ENCODE data around the gene TPSAB1.
"Not testable (repeated sequence)": the region's sequence is repeated elsewhere in the genome, so short reads cannot be mapped to it uniquely, and the experiment has no call there.

The TPSAB1 gene

DNA sequence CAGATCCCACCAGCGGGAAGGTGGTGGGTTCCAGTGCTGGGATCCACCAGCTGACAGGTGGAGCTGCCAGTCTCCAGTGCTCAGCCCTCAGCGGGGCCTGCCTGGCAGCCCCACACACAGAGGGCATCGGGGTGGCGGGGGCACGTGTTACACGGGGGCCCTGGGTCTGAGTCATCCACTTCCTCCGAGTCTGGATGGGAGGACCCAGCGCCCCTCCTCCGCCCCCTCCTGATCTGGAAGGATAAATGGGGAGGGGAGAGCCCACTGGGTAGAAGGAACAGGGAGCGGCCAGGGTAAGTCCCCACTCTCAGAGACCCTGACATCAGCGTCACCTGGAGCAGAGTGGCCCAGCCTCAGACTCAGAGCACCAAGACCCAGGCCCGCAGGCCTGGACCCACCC, at the start of gene TPSAB1:
Gene TPSAB1 (plus strand): TSS at position 270 of the 400 bp plus-strand sequence. CDS start 234 bp downstream, outside the sequence.
- DNase-seq: not testable (repeated sequence)

DNA sequence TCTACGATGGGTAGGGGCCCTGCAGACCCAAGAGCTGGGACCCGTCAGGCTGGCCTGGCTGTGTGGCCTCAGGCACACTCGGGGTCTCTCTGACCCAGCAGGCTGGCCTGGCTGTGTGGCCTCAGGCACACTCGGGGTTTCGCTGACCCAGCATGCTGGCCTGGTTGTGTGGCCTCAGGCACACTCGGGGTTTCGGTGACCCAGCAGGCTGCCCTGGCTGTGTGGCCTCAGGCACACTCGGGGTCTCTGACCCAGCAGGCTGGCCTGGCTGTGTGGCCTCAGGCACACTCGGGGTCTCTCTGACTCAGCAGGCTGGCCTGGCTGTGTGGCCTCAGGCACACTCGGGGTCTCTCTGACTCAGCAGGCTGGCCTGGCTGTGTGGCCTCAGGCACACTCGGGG, 49.7 kb upstream of the TPSAB1 start:
- DNase-seq: not testable (repeated sequence)

DNA sequence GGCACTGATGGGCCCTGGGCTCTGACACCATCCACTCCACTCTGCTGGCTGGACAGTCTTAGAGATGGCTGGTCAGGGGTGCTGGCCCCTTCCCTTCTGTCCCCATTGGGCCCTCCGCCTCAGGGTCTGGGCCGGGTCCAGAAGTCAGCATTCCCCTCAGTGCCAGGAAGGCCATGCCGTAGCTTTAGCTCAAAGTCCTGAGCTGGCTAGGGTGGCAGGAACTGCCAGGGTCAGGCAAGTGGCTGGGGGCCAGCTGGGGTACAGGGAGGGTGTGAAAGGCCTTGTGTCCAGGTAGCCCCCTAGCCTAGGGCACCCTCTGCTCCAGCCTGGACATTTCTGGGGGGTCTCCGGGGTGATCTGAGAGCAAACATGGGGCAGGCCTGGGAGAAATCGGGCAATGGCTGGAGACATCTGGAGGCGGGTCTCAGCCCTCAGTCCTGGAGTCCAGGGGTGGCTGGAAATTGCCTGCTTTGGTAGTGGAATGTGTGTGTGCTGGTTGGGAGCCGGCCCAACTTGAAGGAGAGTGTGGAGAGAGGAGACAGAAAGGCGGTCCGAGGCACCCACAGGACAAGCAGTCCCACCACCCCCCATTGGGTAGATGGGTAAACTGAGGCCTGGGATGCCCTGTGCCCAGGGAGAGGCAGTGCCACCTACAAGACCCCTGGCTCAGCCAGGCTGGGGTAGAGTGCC, 48.0 kb upstream of the TPSAB1 start:
- no peak for DNase-seq

DNA sequence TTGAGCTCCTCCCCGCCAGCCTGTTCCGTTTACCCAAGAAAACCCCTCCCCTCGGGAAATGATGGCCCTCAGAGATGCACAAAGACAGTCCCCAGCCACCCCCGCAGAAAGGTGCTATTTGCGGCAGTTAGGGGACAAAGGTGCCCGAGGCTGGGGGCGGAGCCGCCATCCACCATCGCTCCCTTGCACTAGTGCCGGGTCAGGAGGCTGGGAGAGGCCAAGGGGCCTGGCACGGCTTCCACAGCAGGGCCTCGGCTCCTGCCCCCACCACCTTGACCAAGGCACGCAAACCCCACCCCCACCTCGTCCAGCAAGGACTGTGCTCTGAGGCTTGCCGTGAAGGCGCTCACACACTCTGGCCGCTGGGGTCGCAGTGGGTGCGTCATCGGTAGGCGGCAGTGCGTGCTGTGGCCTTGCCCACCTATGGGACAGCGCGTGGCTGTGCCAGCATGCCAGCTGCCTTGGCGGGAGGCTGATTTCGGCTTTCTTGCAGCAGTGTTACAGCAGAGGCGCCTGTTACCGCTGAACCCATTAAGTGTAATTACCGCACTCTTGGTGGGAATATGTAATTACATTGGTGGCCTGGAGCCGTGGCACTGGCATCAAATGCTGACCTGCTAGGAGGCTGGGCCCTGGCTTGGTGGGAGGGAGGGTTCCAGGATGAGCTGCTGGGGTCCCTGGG, 47.2 kb upstream of the TPSAB1 start:
- peak; percentile 2 for DNase-seq

DNA sequence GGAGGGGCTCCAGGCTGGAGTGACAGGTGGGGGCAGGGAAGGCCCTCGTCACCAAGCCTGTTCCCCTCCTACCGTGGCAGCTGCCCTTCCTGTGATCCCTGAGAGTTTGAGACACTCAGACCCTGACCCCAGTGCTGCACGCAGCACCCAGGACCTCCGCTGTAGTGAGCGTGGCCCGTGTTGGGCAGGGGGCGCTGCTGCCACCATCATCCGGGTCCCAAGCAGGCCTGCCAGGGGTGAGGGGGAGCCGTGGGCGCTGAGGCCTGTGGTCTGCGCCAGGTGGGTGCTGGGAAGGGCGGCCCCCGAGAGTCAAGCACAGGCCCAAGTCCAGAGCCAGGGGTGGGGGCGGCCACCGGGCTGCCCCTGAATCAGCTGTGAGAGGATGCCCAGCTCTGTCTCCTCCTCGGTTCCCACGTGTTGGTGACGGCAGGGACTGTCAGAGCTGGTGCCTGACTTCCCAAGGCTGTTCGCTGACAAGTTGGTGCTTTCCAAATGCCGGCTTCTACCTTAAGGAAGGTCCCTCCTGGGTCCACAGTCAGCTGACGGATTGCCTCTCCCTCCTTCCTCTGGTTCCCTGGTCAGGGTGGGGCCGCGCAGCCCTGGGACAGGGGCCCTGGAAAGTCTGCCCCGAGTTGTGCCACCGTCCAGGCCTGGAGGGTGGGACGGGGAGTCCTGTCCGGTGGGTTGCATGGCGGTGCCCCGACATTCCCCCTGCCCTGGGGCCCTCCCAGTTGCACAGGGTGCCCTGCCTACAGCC, 46.5 kb upstream of the TPSAB1 start:
- no peak for DNase-seq

DNA sequence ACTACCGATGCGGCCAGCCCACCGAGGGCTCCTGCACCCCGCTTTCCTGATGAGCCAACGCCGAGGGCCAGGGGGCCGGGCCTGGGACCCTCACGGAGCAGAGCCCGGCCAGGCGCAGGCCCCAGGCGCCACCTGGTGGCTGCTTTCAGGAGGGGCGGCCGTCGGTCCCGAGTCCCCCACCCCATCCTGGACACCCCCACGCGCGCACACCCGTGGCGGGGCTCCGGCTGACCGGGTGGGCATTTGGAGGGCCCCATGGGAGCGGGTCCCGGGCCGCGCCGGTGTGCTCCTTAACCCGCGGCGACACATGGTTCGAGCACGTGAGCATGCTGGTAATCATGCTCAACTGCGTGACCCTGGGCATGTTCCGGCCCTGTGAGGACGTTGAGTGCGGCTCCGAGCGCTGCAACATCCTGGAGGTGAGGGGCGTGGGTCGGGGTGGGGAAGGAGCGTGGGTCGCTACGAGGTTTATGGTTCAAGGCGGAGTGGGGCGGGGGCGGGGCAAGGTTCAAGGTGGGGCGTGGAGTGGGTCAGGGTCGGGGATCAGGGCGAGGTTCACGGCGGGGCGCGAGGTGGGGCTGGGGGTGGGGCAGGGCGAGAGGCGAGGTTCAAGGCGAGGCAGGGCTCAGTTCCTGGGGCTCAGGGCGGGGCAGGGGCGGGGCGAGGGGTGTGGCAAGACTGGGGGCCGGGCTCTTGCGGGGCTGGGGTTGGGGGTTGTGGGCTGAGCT, 45.7 kb upstream of the TPSAB1 start:
- no peak for DNase-seq

DNA sequence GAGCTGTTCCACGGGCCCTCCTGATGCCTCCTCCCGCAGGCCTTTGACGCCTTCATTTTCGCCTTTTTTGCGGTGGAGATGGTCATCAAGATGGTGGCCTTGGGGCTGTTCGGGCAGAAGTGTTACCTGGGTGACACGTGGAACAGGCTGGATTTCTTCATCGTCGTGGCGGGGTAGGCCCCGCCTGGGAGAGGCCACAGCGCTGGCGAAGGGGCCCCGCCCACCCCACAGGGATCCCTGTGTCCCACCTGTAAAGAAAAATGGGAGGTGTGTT, 45.2 kb upstream of the TPSAB1 start:
- DNase-seq: no peak

DNA sequence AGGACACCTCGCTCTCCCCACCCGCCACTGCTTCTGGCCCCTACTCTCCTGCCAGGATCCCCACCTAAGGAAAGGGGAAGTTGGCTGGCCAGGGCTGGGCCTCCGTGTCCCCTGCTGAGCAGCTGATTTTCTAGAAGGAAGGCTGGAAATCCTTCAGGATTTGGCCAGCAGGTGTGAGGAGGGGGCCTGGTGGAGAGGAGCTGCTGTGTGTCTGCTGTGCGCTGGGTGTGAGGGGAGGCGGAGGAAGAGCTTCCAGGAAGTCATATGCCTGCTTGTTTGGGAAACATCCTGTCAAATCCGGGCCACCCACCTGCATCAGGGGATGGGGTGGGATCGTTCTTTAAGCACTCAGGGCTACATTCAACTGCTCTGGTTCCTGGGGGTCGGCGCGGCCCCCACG, 44.0 kb upstream of the TPSAB1 start:
- no peak for DNase-seq

DNA sequence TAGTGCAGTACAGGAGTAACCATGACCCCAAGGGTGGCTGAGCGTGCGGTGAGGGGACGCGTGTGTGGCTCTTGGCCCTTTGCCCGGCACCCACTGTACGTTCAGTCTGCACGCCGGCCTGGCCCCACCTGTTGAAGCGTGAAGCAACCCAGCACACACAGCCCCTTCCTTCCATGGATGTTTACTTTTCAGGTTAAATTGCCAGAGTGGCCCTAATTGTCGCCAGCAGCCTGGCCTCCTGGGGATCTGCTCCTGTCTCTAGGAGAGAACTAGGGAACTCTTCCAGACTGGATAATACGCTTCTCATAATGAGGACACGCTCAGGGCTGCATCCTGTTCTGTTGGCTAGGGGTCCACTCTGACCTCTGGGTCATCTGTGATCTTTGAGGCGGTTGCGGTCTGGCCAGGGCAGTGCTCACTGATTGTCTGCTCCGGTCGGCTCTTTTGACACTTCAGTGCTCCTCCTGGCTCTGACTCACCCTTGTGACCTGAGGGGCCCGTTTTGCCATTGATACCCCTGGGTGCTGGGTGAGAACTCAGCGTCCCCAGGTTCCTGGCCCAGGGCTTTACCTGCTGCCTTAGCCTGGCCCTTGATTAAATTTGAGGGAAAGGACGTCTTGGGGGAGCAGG, 43.2 kb upstream of the TPSAB1 start:
- no peak for DNase-seq

DNA sequence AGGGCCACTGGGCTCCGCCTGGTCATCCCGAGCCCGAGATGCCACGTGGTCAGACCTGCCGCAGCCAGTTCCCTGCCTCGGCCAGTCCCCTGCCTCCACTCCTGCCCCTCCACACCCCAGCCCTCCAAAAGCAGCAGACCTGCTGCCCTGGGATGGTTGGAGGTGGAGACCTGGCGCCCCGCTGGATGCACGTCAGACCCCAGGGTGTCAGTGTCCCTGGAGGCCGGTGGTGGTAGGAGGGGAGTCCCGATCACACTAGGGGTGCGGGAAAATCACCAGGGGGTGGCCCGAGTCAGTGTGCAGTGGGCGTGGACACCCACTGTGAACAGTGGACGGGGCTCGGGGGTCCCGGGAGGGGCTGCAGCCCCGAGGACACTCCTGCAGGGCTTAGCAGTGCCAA, 42.3 kb upstream of the TPSAB1 start:
- DNase-seq: no peak

DNA sequence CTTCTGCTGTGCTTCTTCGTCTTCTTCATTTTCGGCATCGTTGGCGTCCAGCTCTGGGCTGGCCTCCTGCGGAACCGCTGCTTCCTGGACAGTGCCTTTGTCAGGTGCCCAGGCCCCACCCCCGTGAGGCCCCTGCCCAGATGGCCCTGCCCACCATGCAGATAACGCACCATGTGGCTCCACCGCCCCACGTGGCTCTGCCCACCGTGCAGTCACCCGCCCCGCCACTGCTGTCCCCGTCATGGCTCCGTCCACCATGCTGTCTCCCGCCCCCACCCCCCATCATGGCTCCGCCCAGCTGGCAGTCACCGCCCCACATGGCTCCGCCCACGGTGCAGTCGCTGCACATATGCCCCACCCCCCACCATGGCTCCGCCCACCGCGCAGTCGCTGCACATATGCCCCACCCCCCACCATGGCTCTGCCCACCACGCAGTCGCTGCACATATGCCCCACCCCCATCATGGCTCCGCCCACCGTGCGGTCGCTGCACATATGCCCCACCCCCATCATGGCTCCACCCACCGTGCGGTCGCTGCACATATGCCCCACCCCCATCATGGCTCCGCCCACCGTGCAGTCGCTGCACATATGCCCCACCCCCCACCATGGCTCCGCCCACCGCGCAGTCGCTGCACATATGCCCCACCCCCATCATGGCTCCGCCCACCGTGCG, 41.7 kb upstream of the TPSAB1 start:
- not testable (repeated sequence) for DNase-seq

DNA sequence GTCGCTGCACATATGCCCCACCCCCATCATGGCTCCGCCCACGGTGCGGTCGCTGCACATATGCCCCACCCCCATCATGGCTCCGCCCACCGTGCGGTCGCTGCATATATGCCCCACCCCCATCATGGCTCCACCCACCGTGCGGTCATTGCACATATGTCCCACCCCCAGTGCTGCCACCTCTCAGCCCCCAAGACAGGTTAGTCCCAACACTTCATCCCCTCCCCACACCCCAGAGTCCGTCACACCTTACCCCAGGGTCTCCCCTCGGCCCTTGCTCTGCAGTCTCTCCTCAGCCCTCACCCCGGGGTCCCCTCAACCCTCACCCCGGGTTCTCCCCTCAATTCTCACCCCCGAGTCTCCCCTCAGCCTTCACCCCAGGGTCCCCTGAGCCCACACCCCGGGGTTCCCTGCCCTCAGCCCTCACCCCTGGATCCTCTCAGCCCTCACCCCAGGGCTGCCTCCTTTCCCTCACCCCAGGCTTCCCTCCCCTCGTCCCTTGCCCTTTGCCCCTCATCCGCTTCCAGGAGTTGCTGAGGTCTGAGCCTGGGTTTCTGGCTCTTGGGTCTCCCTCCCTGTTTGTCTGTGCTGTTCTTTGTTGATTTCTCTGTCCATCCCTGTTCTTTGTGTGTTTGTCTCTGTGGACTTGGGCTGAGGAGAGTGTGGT, 41.0 kb upstream of the TPSAB1 start:
- no peak for DNase-seq

DNA sequence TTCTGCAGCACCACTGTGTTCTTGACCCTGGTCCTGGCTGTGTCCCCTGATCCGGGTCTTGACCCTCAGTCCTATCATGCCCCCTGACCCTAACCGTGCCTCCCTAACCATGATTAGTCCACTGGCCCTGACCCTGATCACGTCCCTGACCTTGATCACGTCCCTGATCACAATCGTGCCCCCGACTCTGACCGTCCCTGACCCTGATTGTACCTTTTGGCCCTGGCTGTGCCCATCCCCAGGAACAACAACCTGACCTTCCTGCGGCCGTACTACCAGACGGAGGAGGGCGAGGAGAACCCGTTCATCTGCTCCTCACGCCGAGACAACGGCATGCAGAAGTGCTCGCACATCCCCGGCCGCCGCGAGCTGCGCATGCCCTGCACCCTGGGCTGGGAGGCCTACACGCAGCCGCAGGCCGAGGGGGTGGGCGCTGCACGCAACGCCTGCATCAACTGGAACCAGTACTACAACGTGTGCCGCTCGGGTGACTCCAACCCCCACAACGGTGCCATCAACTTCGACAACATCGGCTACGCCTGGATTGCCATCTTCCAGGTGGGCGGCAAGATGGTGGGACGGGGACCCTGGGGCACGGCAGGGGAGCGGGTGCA, 40.4 kb upstream of the TPSAB1 start:
- no peak for DNase-seq

DNA sequence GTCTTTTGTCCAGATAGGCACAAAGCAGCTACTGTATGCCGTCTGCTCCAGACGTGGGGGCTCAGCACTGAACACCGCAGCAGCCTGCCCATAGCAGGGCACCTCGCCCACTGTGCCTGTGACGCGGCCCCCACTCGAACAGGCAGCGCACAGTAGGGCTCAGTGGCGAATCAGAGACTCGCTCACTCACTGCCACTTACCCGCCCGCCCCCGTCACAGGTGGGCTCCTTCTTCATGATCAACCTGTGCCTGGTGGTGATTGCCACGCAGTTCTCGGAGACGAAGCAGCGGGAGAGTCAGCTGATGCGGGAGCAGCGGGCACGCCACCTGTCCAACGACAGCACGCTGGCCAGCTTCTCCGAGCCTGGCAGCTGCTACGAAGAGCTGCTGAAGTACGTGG, 39.1 kb upstream of the TPSAB1 start:
- DNase-seq: no peak

DNA sequence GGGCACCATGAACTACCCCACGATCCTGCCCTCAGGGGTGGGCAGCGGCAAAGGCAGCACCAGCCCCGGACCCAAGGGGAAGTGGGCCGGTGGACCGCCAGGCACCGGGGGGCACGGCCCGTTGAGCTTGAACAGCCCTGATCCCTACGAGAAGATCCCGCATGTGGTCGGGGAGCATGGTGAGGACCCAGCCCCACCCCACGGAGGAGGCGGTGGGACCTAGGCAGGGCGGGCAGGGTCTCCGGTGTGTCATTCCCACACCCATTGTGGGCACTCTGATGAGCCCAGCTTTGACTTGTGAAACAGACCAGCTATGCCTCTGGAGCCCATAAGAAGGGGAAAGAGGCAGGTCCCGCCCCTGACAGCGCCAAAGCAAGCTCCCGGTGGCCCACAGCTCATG, 38.2 kb upstream of the TPSAB1 start:
- DNase-seq: no peak

DNA sequence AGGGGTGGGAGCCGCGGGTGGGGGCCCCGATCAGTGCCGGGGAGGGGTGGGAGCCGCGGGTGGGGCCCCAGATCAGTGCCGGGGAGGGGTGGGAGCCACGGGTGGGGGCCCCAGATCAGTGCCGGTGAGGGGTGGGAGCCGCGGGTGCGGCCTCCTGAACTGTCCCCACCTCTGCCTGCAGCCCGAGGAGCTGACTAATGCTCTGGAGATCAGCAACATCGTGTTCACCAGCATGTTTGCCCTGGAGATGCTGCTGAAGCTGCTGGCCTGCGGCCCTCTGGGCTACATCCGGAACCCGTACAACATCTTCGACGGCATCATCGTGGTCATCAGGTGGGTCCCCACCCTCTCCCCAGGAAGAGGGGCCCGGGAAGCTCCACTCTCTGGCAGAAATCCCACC, 35.6 kb upstream of the TPSAB1 start:
- no peak for DNase-seq

DNA sequence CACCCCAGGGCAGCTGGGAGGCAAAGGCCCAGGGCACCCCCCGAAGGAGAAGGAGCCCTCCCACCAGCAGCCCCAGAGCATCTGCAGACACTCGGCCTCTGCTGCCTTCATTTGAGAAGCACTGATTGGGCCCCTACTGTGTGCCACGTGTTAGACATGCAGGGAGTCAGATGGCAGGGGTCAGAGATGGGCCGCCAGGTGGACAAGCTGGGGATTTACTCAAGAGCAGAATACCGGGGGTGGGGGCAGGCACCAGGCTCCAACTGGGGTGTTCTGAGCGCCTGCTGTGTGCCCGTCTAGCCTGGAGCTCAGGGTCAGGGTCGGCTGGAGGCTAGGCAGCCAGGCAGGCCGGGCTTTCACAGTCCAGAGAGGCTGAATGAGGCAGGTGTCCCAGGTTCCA, 34.2 kb upstream of the TPSAB1 start:
- no peak for DNase-seq

DNA sequence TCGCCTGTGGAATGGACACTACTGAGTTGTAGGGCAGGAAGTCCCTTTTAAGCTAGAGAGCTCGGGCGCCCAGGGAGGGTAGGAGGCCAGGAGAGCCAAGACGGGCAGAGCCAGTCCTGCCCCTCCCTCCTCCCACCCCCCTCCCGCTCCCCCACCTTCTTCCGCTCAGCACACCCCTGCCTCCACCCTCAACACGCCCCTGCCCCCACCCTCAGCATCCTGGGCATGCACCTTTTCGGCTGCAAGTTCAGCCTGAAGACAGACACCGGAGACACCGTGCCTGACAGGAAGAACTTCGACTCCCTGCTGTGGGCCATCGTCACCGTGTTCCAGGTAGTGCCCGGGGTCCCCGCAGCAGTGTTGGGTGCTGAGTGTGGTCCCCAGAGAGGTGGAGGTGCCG, 33.7 kb upstream of the TPSAB1 start:
- DNase-seq: no peak

DNA sequence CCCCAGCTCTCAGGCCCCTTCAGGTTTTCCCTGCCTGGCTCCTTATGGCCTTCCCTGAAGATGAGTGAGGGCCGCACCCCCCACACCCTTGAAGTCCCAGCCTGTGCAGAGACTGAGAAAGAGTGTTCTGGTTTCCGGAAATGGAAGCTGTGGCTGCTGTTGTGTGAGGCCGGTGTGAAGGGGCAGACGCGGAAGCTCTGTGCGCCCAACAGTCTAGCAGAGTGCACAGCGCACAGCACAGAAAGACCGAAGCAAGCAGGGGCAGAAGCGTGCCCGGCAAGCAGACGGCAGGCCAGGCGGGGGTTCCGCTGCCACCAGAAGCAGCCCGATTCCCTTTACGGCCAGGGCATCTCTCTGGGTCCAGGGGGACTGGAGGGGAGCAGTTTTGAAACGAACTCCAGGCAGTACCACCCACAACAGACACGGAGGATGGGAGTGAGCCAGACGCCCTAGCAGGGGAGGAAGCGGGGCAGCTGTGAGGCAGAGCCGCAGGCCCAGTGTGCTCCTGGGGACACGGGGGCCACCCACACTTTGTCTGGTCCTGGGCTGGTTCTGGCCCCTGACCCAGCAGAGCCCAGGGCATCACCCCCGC, 32.2 kb upstream of the TPSAB1 start:
- DNase-seq: no peak

DNA sequence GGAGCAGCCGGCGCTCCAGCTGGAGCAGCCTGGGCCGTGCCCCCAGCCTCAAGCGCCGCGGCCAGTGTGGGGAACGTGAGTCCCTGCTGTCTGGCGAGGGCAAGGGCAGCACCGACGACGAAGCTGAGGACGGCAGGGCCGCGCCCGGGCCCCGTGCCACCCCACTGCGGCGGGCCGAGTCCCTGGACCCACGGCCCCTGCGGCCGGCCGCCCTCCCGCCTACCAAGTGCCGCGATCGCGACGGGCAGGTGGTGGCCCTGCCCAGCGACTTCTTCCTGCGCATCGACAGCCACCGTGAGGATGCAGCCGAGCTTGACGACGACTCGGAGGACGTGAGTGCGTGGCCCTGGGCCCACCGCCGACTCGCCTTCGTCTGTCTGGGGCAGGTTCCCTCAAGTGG, 31.4 kb upstream of the TPSAB1 start:
- no peak for DNase-seq

DNA sequence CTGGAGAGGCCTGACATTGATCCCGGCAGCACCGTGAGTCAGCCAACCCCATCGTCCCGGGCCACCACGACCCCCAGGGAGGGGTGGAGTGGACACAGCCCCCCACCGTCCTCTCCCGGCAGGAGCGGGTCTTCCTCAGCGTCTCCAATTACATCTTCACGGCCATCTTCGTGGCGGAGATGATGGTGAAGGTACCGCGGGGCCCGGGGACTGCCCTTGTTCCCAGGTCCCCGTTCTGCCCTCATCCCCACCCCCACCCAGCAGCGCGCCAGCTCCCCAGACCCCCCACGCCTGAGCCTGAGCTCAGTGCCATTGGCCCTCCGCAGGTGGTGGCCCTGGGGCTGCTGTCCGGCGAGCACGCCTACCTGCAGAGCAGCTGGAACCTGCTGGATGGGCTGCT, 30.0 kb upstream of the TPSAB1 start:
- no peak for DNase-seq
